Mammary epithelial cell (primary cell): Measurements from ENCODE around the gene CD8B2.

ENCODE experiments used
- EZH2 ChIP-seq: IDR thresholded peaks from 2 replicates; pipeline ENCODE4 v1.6.1; 2012; ENCODE audit warnings: low read length, inconsistent platforms, borderline replicate concordance
- TF ChIP-seq, protein P1 (sequence below), 2 donors: IDR thresholded peaks in 1 of 2; conservative IDR thresholded peaks in 1 of 2; 2 replicates each; pipeline ENCODE4 v1.5.1; 2011 to 2012; ENCODE audit warnings: inconsistent platforms in 2 of 2, low read length in 2 of 2, mild to moderate bottlenecking in 2 of 2, control low read depth in 1 of 2, low read depth in 1 of 2; ENCODE audit not compliant: insufficient read depth in 1 of 2; ENCODE audit errors: extremely low read depth in 1 of 2

- TF ChIP-seq, protein P1, sequence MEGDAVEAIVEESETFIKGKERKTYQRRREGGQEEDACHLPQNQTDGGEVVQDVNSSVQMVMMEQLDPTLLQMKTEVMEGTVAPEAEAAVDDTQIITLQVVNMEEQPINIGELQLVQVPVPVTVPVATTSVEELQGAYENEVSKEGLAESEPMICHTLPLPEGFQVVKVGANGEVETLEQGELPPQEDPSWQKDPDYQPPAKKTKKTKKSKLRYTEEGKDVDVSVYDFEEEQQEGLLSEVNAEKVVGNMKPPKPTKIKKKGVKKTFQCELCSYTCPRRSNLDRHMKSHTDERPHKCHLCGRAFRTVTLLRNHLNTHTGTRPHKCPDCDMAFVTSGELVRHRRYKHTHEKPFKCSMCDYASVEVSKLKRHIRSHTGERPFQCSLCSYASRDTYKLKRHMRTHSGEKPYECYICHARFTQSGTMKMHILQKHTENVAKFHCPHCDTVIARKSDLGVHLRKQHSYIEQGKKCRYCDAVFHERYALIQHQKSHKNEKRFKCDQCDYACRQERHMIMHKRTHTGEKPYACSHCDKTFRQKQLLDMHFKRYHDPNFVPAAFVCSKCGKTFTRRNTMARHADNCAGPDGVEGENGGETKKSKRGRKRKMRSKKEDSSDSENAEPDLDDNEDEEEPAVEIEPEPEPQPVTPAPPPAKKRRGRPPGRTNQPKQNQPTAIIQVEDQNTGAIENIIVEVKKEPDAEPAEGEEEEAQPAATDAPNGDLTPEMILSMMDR (conservative IDR thresholded peaks at IDR 0.05 in 1 of 2, IDR thresholded peaks at IDR 0.05 in 1 of 2; ENCODE audit: extremely low read depth in 1 of 2, insufficient read depth in 1 of 2, low read depth in 1 of 2, low read length in 2 of 2) = no peak
- TF ChIP-seq EZH2 = no peak
Measured at GRCh38 chr2:106519767-106520166, 32.6 kb downstream of the CD8B2 start.
